RWPE1 (cell line): ENCODE data around the gene NNMT.

Experiments used
- CTCF ChIA-PET: fragments of 350-600 bp; sonication (Branson Sonifier 250); formaldehyde crosslinking; extraction: SDS; loops from one replicate; lab custom pipeline; 2021; lab: Yijun Ruan, JAX
- POLR2A ChIA-PET: fragments of 400-600 bp; formaldehyde crosslinking; extraction: SDS; loops from one replicate; lab custom pipeline; 2020; ENCODE audit warnings: antibody characterized with exemption; ENCODE audit not compliant: low non-redundant PET; lab: Yijun Ruan, JAX
- DNase-seq: peaks from one replicate; pipeline ENCODE4 v3.0.0; 2012; ENCODE audit warnings: low spot score
- H3K27ac ChIP-seq: fragments of 450-650 bp; 2 replicates; pipeline ENCODE4 v1.5.1; 2017
- TF ChIP-seq, protein P1 (sequence below): fragments of 450-650 bp; conservative IDR thresholded peaks from 2 replicates; pipeline ENCODE4 v1.5.1; 2017; ENCODE audit warnings: low read depth, mild to moderate bottlenecking

The NNMT gene

DNA sequence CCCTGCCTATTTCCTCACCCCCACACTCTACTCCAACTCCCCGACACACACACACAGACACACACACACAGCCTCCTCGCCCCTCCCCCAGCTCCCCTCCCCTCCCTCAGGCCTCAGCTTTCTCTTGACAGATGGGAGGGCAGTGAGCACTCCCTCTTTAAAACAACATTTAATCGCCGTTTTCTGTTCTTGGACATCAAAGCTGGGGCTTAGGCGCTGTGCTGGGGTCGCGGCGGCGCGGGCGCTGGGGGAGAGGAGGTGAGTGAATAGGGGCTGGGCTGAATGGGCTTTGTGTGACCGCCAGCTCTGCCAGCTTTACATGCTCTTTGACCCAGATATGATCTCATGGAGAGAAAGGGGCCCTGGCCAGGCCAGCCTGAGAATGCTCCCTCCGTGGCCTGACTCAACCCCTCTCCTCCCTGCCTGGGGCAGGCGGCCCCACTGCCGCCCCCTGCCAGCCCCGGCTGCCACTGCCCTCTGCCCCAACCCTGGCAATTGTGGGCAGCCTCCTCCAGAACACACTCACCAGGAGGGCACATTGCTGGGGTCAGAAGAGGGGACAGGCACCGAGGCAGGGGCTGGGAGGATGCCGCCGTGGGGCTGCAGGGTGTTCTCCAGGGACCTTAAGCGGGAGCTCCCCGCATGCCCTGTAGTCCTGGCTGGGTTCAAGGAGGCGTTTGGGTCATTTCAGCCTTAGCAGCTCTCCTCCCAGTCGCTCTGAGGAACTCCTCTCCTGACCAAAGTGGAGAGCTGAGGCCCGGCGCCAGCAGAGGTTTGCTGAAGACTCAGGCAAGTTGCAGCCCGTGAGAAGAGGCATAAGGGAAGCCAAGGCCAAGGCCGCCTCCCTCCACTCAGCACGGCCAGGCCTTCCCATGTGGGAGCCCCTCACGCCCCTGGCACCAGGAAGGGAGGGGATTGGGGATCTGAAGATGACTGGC lies 38.3 kb upstream of the NNMT start:
- ChIA-PET POLR2A (no interaction called here), CTCF (interaction anchor here (1.0 to 5.6 kb wide), 3 partner anchors 204 to 361 kb away, joined by 3 to 95 read pairs (median 3); no protein-coding TSS in a partner anchor)
- peak overlapping the region; percentile 91 for H3K27ac ChIP-seq
- TF ChIP-seq, protein P1, sequence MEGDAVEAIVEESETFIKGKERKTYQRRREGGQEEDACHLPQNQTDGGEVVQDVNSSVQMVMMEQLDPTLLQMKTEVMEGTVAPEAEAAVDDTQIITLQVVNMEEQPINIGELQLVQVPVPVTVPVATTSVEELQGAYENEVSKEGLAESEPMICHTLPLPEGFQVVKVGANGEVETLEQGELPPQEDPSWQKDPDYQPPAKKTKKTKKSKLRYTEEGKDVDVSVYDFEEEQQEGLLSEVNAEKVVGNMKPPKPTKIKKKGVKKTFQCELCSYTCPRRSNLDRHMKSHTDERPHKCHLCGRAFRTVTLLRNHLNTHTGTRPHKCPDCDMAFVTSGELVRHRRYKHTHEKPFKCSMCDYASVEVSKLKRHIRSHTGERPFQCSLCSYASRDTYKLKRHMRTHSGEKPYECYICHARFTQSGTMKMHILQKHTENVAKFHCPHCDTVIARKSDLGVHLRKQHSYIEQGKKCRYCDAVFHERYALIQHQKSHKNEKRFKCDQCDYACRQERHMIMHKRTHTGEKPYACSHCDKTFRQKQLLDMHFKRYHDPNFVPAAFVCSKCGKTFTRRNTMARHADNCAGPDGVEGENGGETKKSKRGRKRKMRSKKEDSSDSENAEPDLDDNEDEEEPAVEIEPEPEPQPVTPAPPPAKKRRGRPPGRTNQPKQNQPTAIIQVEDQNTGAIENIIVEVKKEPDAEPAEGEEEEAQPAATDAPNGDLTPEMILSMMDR, result no peak
- DNase-seq, result no peak

GRCh38 chr11:114258696-114259095 lies 37.5 kb upstream of the NNMT start:
- DNase-seq, result no peak
- H3K27ac ChIP-seq, result peak overlapping the region; percentile 91
- ChIA-PET CTCF (interaction anchor here (0.6 to 5.6 kb wide), 4 partner anchors 204 to 936 kb away, joined by 3 to 95 read pairs (median 3); no protein-coding TSS in a partner anchor), POLR2A (no interaction called here)
- TF ChIP-seq, protein P1, result no peak

DNA sequence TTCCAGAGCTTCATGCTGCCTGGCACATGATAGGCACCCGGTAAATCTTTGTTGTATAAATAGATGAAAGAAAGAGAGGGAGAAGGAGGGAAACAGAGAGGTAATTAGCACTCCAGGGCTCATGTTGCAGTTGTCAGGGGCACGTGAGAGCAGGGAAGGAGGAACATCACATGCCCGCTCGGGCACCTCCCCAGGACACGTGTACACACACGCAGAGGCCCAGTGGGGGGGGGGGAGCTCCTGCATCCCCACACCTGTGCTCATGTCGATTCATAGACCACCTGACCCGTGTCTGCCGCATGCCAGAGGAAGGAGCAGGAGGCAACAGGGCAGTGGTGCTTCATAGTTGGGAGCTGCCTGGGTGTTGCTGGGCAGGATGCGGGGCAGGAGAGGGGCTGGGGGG lies 37.1 kb upstream of the NNMT start:
- DNase-seq, result no peak
- peak overlapping the region; percentile 91 for H3K27ac ChIP-seq
- TF ChIP-seq, protein P1, result no peak
- ChIA-PET POLR2A (no interaction called here), CTCF (interaction anchor here (0.6 to 5.6 kb wide), 4 partner anchors 222 to 936 kb away, joined by 3 to 97 read pairs (median 49); no protein-coding TSS in a partner anchor)

DNA sequence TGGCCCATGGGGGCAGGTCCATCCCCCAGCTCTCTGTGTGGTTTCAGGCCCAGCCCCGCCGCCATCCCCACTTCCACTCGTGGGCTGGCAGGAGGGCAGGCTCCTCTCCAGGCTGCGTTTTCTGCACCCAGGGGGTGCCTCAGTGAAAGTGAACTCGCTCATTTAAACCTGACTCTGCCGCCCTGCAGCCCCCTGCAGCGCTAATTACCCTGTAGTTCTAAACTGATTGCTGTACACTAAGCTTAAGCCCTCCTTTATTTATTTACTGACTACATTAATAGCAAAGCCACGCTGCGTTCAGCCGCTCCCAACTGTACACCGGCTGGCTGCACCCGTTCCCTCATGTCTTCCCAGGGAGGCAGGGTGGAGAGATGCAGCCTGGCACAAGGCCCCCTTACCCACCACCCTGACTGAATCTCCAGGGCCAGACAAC lies 36.6 kb upstream of the NNMT start:
- TF ChIP-seq, protein P1, result no peak
- H3K27ac ChIP-seq, result peak overlapping the region; percentile 91
- ChIA-PET POLR2A (no interaction called here), CTCF (interaction anchor here (0.6 to 5.6 kb wide), 5 partner anchors 222 to 937 kb away, joined by 3 to 97 read pairs (median 60); no protein-coding TSS in a partner anchor)
- DNase-seq, result no peak

DNA sequence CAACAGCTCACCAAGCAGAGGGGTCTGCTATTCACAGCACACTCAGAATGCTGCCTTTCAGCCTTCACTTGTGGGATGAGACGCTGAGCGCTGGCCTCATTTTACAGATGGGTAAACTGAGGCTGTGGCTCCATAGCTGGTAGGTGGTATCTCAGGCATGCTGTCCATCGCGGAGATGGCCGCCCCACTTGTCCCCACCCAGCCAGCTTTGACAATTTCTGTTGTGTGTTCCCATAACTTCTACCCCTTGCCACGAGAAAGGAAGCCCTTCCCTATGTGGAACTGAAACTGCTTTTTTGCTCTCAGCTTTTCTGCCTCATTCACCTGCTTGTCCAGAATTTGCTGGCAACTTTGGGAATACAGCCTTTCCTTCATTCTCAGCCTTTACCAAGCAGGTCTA lies 36.1 kb upstream of the NNMT start:
- TF ChIP-seq, protein P1, result no peak
- ChIA-PET CTCF (interaction anchor here (0.6 to 5.6 kb wide), 18 partner anchors 9 to 454 kb away, joined by 3 to 97 read pairs (median 8); partner anchors contain the start of gene ZBTB16), POLR2A (no interaction called here)
- no peak for DNase-seq
- H3K27ac ChIP-seq, result peak overlapping the region; percentile 91

GRCh38 chr11:114260483-114260882 lies 35.7 kb upstream of the NNMT start:
- TF ChIP-seq, protein P1, result no peak
- ChIA-PET CTCF (interaction anchor here (0.6 to 5.6 kb wide), 26 partner anchors 9 to 454 kb away, joined by 3 to 97 read pairs (median 6); partner anchors contain the start of gene ZBTB16), POLR2A (no interaction called here)
- H3K27ac ChIP-seq, result peak overlapping the region; percentile 91
- DNase-seq, result no peak
